ENCODE measurements around the gene SV2A. TPM values are rescaled to one million over a fixed set of nuclear protein-coding genes. Genes with fewer than 3 reads are reported as not detected.

Gene SV2A
- total and polyA plus RNA-seq, 2 donors (not counting 1 experiment from before 2014, with no cell fraction given): 0.07 to 0.24 TPM

- H3K79me2 ChIP-seq (ENCODE audit: control insufficient read depth, insufficient read depth, low read length): peaks cover 13% of the 10 kb centered on the region
- H3K9me3 ChIP-seq (ENCODE audit: control extremely low read depth in 1 of 3, control insufficient read depth in 2 of 3, insufficient read depth in 1 of 3, low read length in 2 of 3): no peaks in the 10 kb centered on the region
- ChIA-PET CTCF (interaction anchor here (1.0 kb wide), 1 partner anchor 31 kb away, joined by 3 read pairs; no protein-coding TSS in a partner anchor), POLR2A (no interaction called here)
- peaks cover 14 to 18% of the 10 kb centered on the region in 2 donors for H3K4me1 ChIP-seq (ENCODE audit: control insufficient read depth in 2 of 2, insufficient read depth in 2 of 2, low read length in 2 of 2)
- intact Hi-C loops (cut with micrococcal nuclease): no loop called here
- H3K27me3 ChIP-seq (replicated peaks in 1 of 4; ENCODE audit: control extremely low read depth in 1 of 4, control insufficient read depth in 3 of 4, insufficient read depth in 4 of 4, low read length in 3 of 4): peaks cover 0 to 23% (median 2%) of the 10 kb centered on the region in 4 experiments
- Mint-ChIP-seq H3K9me3 (ENCODE audit: insufficient read depth) (no peaks in the 10 kb centered on the region), H3K4me3 (no peak overlapping the region), H3K4me1 (peaks cover 19% of the 10 kb centered on the region), H3K27ac (no peak overlapping the region), H3K27me3 (peaks cover 45% of the 10 kb centered on the region)
- no peak overlapping the region for H2AFZ ChIP-seq (ENCODE audit: insufficient read depth, low read depth, low read length, poor library complexity, severe bottlenecking)
- H3K4me2 ChIP-seq (replicated peaks; ENCODE audit: low read depth, low read length, poor library complexity, severe bottlenecking): no peak overlapping the region
- 94% methylated on average over 11 of the region's 13 CpGs for WGBS (ENCODE audit: insufficient coverage)
- no peak overlapping the region for H3K9ac ChIP-seq (ENCODE audit: low read length)
- H3K4me3 ChIP-seq (ENCODE audit: control extremely low read depth in 1 of 5, extremely low read depth in 1 of 5, insufficient read depth in 1 of 5, low read depth in 2 of 5, low read length in 4 of 5): no peak overlapping the region
- H3K36me3 ChIP-seq (replicated peaks in 1 of 2; ENCODE audit: control extremely low read depth in 1 of 2, control insufficient read depth in 1 of 2, extremely low read depth in 1 of 2, insufficient read depth in 2 of 2, low read length in 1 of 2): peaks cover 0 to 7% of the 10 kb centered on the region in 2 experiments
- DNase-seq: no peak
- ATAC-seq (ENCODE audit: low read depth): no peak
- TF ChIP-seq EZH2 (IDR thresholded peaks at IDR 0.05; ENCODE audit: borderline replicate concordance, insufficient read depth, low read depth, low read length, poor library complexity, severe bottlenecking): no peak
- TF ChIP-seq CTCF (IDR thresholded peaks at IDR 0.05): no peak
- peaks cover 9% of the 10 kb centered on the region for H4K20me1 ChIP-seq (ENCODE audit: control insufficient read depth, insufficient read depth, low read length, poor library complexity, severe bottlenecking)
- no peak overlapping the region for H3K27ac ChIP-seq (ENCODE audit: low read length in 2 of 2)
Measured at GRCh38 chr1:149931212-149931790, 13.7 kb upstream of the SV2A start.

- no peak overlapping the region for H3K4me2 ChIP-seq (replicated peaks; ENCODE audit: low read depth, low read length, poor library complexity, severe bottlenecking)
- no peak for ATAC-seq (ENCODE audit: low read depth)
- H3K9me3 Mint-ChIP-seq (ENCODE audit: insufficient read depth): no peaks in the 10 kb centered on the region
- peaks cover 17 to 24% of the 10 kb centered on the region in 2 donors for H3K4me1 ChIP-seq (ENCODE audit: control insufficient read depth in 2 of 2, insufficient read depth in 2 of 2, low read length in 2 of 2)
- H2AFZ ChIP-seq (ENCODE audit: insufficient read depth, low read depth, low read length, poor library complexity, severe bottlenecking): no peak overlapping the region
- peaks cover 33% of the 10 kb centered on the region for H3K4me1 Mint-ChIP-seq
- no peak overlapping the region for H3K4me3 Mint-ChIP-seq
- ChIA-PET CTCF (interaction anchor here (1.1 kb wide), 1 partner anchor 33 kb away, joined by 4 read pairs; no protein-coding TSS in a partner anchor), POLR2A (interaction anchor here (2.6 kb wide), 1 partner anchor 42 kb away, joined by 37 read pairs; a partner anchor contains a TSS)
- no peak overlapping the region for H3K9ac ChIP-seq (ENCODE audit: low read length)
- peaks cover 37% of the 10 kb centered on the region for H3K27me3 Mint-ChIP-seq
- no peak overlapping the region for H3K27ac Mint-ChIP-seq
- no peak overlapping the region for H3K27ac ChIP-seq (ENCODE audit: low read length in 2 of 2)
- no peaks in the 10 kb centered on the region for H3K9me3 ChIP-seq (ENCODE audit: control extremely low read depth in 1 of 3, control insufficient read depth in 2 of 3, insufficient read depth in 1 of 3, low read length in 2 of 3)
- intact Hi-C loops (cut with micrococcal nuclease): loop anchor here (10.0 kb wide), 1 partner anchor 395 kb away; the partner anchor contains the start of gene PRPF3
- DNase-seq: no peak
- TF ChIP-seq EZH2 (IDR thresholded peaks at IDR 0.05; ENCODE audit: borderline replicate concordance, insufficient read depth, low read depth, low read length, poor library complexity, severe bottlenecking) (no peak), CTCF (IDR thresholded peaks at IDR 0.05) (no peak)
- peaks cover 16% of the 10 kb centered on the region for H3K79me2 ChIP-seq (ENCODE audit: control insufficient read depth, insufficient read depth, low read length)
- peaks cover 0 to 13% (median 1%) of the 10 kb centered on the region in 4 experiments for H3K27me3 ChIP-seq (replicated peaks in 1 of 4; ENCODE audit: control extremely low read depth in 1 of 4, control insufficient read depth in 3 of 4, insufficient read depth in 4 of 4, low read length in 3 of 4)
- WGBS (ENCODE audit: insufficient coverage): 82% methylated on average over 2 of the region's 2 CpGs
- H3K36me3 ChIP-seq (replicated peaks in 1 of 2; ENCODE audit: control extremely low read depth in 1 of 2, control insufficient read depth in 1 of 2, extremely low read depth in 1 of 2, insufficient read depth in 2 of 2, low read length in 1 of 2): peaks cover 2 to 21% of the 10 kb centered on the region in 2 experiments
- peaks cover 16% of the 10 kb centered on the region for H4K20me1 ChIP-seq (ENCODE audit: control insufficient read depth, insufficient read depth, low read length, poor library complexity, severe bottlenecking)
- no peak overlapping the region for H3K4me3 ChIP-seq (ENCODE audit: control extremely low read depth in 1 of 5, extremely low read depth in 1 of 5, insufficient read depth in 1 of 5, low read depth in 2 of 5, low read length in 4 of 5)
Measured at GRCh38 chr1:149929856-149930255, 12.2 kb upstream of the SV2A start.

Data from B cell (primary cell).